Measurements from ENCODE around the gene GRB10. TPM values are rescaled to one million over a fixed set of nuclear protein-coding genes. Genes with fewer than 3 reads are reported as not detected.

The GRB10 gene
- total and polyA plus RNA-seq, 2 experiments from 2014 or later: 35.0 to 154 TPM

GRCh38 chr7:50727072-50727471, 55.6 kb downstream of the GRB10 start:
- Mint-ChIP-seq H3K27me3 (ENCODE audit: insufficient read depth, low read depth, poor library complexity) (no peaks in the 10 kb centered on the region), H3K9me3 (no peaks in the 10 kb centered on the region), H3K4me3 (no peak overlapping the region), H3K4me1 (peaks cover 15% of the 10 kb centered on the region), H3K27ac (no peak overlapping the region), H3K36me3 (ENCODE audit: low read depth) (peaks cover 19% of the 10 kb centered on the region)
- no peaks in the 10 kb centered on the region; the same call in 1 of the 2 replicates for H3K36me3 ChIP-seq (ENCODE audit: insufficient read depth)
- H3K4me3 ChIP-seq: no peak overlapping the region
- H3K27ac ChIP-seq (ENCODE audit: low read depth): no peak overlapping the region
- no peaks in the 10 kb centered on the region for H3F3A ChIP-seq (replicated peaks; ENCODE audit: low read depth)
- H2AFZ ChIP-seq: no peak overlapping the region
- DNase-seq (ENCODE audit: low spot score) (peak; percentile 51), ATAC-seq (peak; percentile 65)
- H4K20me1 ChIP-seq (replicated peaks; ENCODE audit: insufficient read depth): peaks cover 39% of the 10 kb centered on the region; the same call in 1 of the 2 replicates
- peaks cover 6% of the 10 kb centered on the region for H3K4me1 ChIP-seq (ENCODE audit: insufficient read depth)
- H3K4me2 ChIP-seq: no peak overlapping the region
- H3K79me2 ChIP-seq (replicated peaks; ENCODE audit: insufficient read depth): peaks cover 99% of the 10 kb centered on the region
- TF ChIP-seq ETS1 (IDR thresholded peaks at IDR 0.05): no peak
- TF ChIP-seq CTCF (conservative IDR thresholded peaks at IDR 0.05; ENCODE audit: low read depth in 2 of 2): no peak
- no peak for TF ChIP-seq ZNF114 (CRISPR knock-in tag; IDR thresholded peaks at IDR 0.05)
- no peaks in the 10 kb centered on the region for H3K27me3 ChIP-seq (ENCODE audit: insufficient read depth)
- H3K9me2 ChIP-seq (ENCODE audit: insufficient read depth): no peaks in the 10 kb centered on the region

- Histone ChIP-seq H3K79me2 (replicated peaks; ENCODE audit: insufficient read depth) (peaks cover 99% of the 10 kb centered on the region), H3K4me3 (no peak overlapping the region), H3K9me2 (ENCODE audit: insufficient read depth) (no peaks in the 10 kb centered on the region), H3K36me3 (ENCODE audit: insufficient read depth) (no peaks in the 10 kb centered on the region; the same call in 1 of the 2 replicates), H3K4me2 (no peak overlapping the region), H3K27me3 (ENCODE audit: insufficient read depth) (no peaks in the 10 kb centered on the region), H3F3A (replicated peaks; ENCODE audit: low read depth) (no peaks in the 10 kb centered on the region), H3K4me1 (ENCODE audit: insufficient read depth) (peaks cover 6% of the 10 kb centered on the region), H3K27ac (ENCODE audit: low read depth) (no peak overlapping the region), H2AFZ (no peak overlapping the region), H4K20me1 (replicated peaks; ENCODE audit: insufficient read depth) (peaks cover 32% of the 10 kb centered on the region; the same call in 1 of the 2 replicates)
- Mint-ChIP-seq H3K27me3 (ENCODE audit: insufficient read depth, low read depth, poor library complexity) (peaks cover 1% of the 10 kb centered on the region), H3K9me3 (no peaks in the 10 kb centered on the region), H3K27ac (no peak overlapping the region), H3K4me1 (peaks cover 21% of the 10 kb centered on the region), H3K36me3 (ENCODE audit: low read depth) (peaks cover 12% of the 10 kb centered on the region), H3K4me3 (no peak overlapping the region)
- no peak for ATAC-seq
- DNase-seq (ENCODE audit: low spot score): no peak
- TF ChIP-seq CTCF (conservative IDR thresholded peaks at IDR 0.05; ENCODE audit: low read depth in 2 of 2) (no peak), ZNF462 (CRISPR knock-in tag; IDR thresholded peaks at IDR 0.05) (no peak), ETS1 (IDR thresholded peaks at IDR 0.05) (no peak)
These were observed 56.9 kb downstream of the GRB10 start for GRCh38 chr7:50725774-50726173.

All from GM23338 (cell line).